ENCODE results near the gene SSBP3.

GRCh38 chr1:54328066-54328636 lies 78.0 kb downstream of the SSBP3 start:
- TF ChIP-seq CTCF (IDR thresholded peaks at IDR 0.05) (no peak), POLR2A (IDR thresholded peaks at IDR 0.05) (no peak)

Data from thyroid gland (tissue), 4 donors.